Caco-2 (cell line): Measurements from ENCODE around the gene SLC6A20. TPM values are rescaled to one million over a fixed set of nuclear protein-coding genes. Genes with fewer than 3 reads are reported as not detected.
A peak's percentile ranks its signal among the peaks of the same experiment; 100 is the strongest.

ENCODE experiments used
- BruUV-seq: library from RNA; stranded (reverse); fragments of 400-500 nt; replicated peaks from 2 replicates; lab custom pipeline; 2021; lab: Mats Ljungman, UMichigan
- CTCF ChIA-PET: fragments of 300-600 bp; sonication (Branson Sonifier 250); formaldehyde crosslinking; loops from one replicate; lab custom pipeline; 2022; ENCODE audit warnings: antibody characterized with exemption; lab: Charles Lee
- POLR2A ChIA-PET: fragments of 300-600 bp; sonication (Branson Sonifier 250); formaldehyde crosslinking; loops from one replicate; lab custom pipeline; 2022; ENCODE audit warnings: antibody characterized with exemption; lab: Charles Lee
- DNase-seq, 2 experiments: peaks; one replicate each; pipeline versions ENCODE4 v3.0.0 to v3.0.0-alpha.2; 2020 to 2022
- H3K27me3 ChIP-seq: replicated peaks from 2 replicates; pipeline ENCODE4 v1.6.0; 2011; ENCODE audit warnings: low read length; ENCODE audit not compliant: control insufficient read depth, insufficient read depth
- H3K36me3 ChIP-seq: 2 replicates; pipeline ENCODE4 v1.5.1; 2011; ENCODE audit warnings: low read length; ENCODE audit not compliant: control insufficient read depth, insufficient read depth
- H3K4me1 ChIP-seq: fragments of 250-450 bp; sonication (Bioruptor Pico); 2 replicates; pipeline ENCODE4 v1.5.1; 2020; ENCODE audit warnings: mild to moderate bottlenecking
- H3K4me3 ChIP-seq: 2 replicates; pipeline ENCODE4 v1.5.1; 2011; ENCODE audit warnings: low read depth, mild to moderate bottlenecking, control low read depth, low read length
- H3K9me3 ChIP-seq: fragments of 250-450 bp; sonication (Bioruptor Pico); 2 replicates; pipeline ENCODE4 v1.5.1; 2020; ENCODE audit warnings: mild to moderate bottlenecking, moderate library complexity
- H3K27ac Mint-ChIP-seq: one replicate; pipeline ENCODE4 v1.8.0; 2022; ENCODE audit warnings: mixed read lengths; ENCODE audit not compliant: unreplicated experiment
- H3K27me3 Mint-ChIP-seq: one replicate; pipeline ENCODE4 v1.8.0; 2022; ENCODE audit warnings: mixed read lengths; ENCODE audit not compliant: insufficient read depth, unreplicated experiment
- H3K36me3 Mint-ChIP-seq: one replicate; pipeline ENCODE4 v1.8.0; 2022; ENCODE audit warnings: mild to moderate bottlenecking, mixed read lengths; ENCODE audit not compliant: insufficient read depth, unreplicated experiment
- H3K4me1 Mint-ChIP-seq: one replicate; pipeline ENCODE4 v1.8.0; 2022; ENCODE audit warnings: low read depth, mixed read lengths; ENCODE audit not compliant: unreplicated experiment
- H3K4me3 Mint-ChIP-seq: one replicate; pipeline ENCODE4 v1.8.0; 2022; ENCODE audit warnings: mild to moderate bottlenecking, moderate library complexity, mixed read lengths; ENCODE audit not compliant: unreplicated experiment
- H3K9me3 Mint-ChIP-seq: one replicate; pipeline ENCODE4 v1.8.0; 2022; ENCODE audit warnings: mixed read lengths; ENCODE audit not compliant: unreplicated experiment
- intact Hi-C: fragments of 100-400 bp; cut with micrococcal nuclease; formaldehyde crosslinking; loops from one replicate; pipeline ENCODE4 v1.10.0; 2022; ENCODE audit not compliant: unreplicated experiment
- total RNA-seq: library from RNA; stranded (reverse); gene quantifications from 2 replicates; pipeline ENCODE4 v1.2.3, GENCODE V29; 2022
- TF ChIP-seq, protein P1 (sequence below), 2 experiments: fragments of 200-600 bp in 1 of 2; IDR thresholded peaks; 1 replicate in 1 of 2; 2 replicates in 1 of 2; pipeline versions ENCODE4 v1.5.1 to v1.8.0; 2011 to 2022; ENCODE audit warnings: antibody characterized with exemption in 1 of 2, control low read depth in 1 of 2, inconsistent platforms in 1 of 2, low read depth in 1 of 2, low read length in 1 of 2, mild to moderate bottlenecking in 1 of 2, moderate library complexity in 1 of 2; ENCODE audit not compliant: insufficient read depth in 1 of 2, severe bottlenecking in 1 of 2, unreplicated experiment in 1 of 2

The SLC6A20 gene
- total RNA-seq, 1 experiment from 2014 or later = 0.39 TPM

GRCh38 chr3:45781271-45781670 lies 15.1 kb downstream of the SLC6A20 start:
- Histone ChIP-seq H3K9me3 (no peaks in the 10 kb centered on the region), H3K36me3 (no peaks in the 10 kb centered on the region), H3K4me3 (no peak overlapping the region), H3K27me3 (no peaks in the 10 kb centered on the region), H3K4me1 (no peaks in the 10 kb centered on the region)
- DNase-seq = peak in 1 of 2 experiments; percentile 16
- Mint-ChIP-seq H3K27me3 (no peaks in the 10 kb centered on the region), H3K4me1 (no peaks in the 10 kb centered on the region), H3K36me3 (no peaks in the 10 kb centered on the region), H3K9me3 (no peaks in the 10 kb centered on the region), H3K4me3 (no peak overlapping the region), H3K27ac (no peak overlapping the region)
- BruUV-seq = no TSS peak
- intact Hi-C loops = no loop called here
- ChIA-PET CTCF (no interaction called here), POLR2A (no interaction called here)
- TF ChIP-seq, protein P1, sequence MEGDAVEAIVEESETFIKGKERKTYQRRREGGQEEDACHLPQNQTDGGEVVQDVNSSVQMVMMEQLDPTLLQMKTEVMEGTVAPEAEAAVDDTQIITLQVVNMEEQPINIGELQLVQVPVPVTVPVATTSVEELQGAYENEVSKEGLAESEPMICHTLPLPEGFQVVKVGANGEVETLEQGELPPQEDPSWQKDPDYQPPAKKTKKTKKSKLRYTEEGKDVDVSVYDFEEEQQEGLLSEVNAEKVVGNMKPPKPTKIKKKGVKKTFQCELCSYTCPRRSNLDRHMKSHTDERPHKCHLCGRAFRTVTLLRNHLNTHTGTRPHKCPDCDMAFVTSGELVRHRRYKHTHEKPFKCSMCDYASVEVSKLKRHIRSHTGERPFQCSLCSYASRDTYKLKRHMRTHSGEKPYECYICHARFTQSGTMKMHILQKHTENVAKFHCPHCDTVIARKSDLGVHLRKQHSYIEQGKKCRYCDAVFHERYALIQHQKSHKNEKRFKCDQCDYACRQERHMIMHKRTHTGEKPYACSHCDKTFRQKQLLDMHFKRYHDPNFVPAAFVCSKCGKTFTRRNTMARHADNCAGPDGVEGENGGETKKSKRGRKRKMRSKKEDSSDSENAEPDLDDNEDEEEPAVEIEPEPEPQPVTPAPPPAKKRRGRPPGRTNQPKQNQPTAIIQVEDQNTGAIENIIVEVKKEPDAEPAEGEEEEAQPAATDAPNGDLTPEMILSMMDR (IDR thresholded peaks at IDR 0.05; ENCODE audit: insufficient read depth in 1 of 2, low read depth in 1 of 2, low read length in 1 of 2, severe bottlenecking in 1 of 2, unreplicated experiment in 1 of 2) = no peak

GRCh38 chr3:45779746-45780735 lies 16.3 kb downstream of the SLC6A20 start:
- intact Hi-C loops = no loop called here
- Mint-ChIP-seq H3K27me3 (no peaks in the 10 kb centered on the region), H3K4me1 (no peaks in the 10 kb centered on the region), H3K36me3 (no peaks in the 10 kb centered on the region), H3K9me3 (no peaks in the 10 kb centered on the region), H3K27ac (no peak overlapping the region), H3K4me3 (no peak overlapping the region)
- BruUV-seq = no TSS peak
- no peaks in the 10 kb centered on the region for H3K27me3 ChIP-seq
- POLR2A ChIA-PET = no interaction called here
- CTCF ChIA-PET = no interaction called here
- no peaks in the 10 kb centered on the region for H3K4me1 ChIP-seq
- peak in 1 of 2 experiments; percentile 17 for DNase-seq
- no peak overlapping the region for H3K4me3 ChIP-seq
- H3K36me3 ChIP-seq = no peaks in the 10 kb centered on the region
- no peaks in the 10 kb centered on the region for H3K9me3 ChIP-seq
- TF ChIP-seq, protein P1 (IDR thresholded peaks at IDR 0.05; ENCODE audit: insufficient read depth in 1 of 2, low read depth in 1 of 2, low read length in 1 of 2, severe bottlenecking in 1 of 2, unreplicated experiment in 1 of 2) = no peak

DNA sequence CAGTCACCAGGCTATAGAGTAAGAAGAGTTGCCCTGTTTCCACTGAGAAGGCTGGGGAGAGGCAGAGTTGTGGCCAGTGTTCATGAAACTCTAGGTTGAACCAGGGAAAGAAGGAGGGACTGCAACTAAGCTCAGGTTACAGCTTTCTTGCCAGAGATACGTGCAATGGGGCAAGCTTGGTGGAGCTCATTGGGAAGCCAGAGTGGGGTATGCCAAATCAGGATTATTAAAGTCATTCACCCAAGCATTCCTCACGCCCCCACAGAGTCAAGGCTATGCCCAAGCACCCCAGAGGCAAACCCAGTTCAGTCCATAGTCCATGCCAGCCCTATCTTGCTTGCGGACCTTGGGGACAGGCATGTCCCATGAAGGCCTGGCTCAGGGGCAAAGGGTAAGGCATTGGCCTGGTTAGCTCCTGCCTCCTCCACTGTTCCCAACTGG lies 17.6 kb downstream of the SLC6A20 start:
- peaks cover 9% of the 10 kb centered on the region for H3K4me1 ChIP-seq
- no peak overlapping the region for H3K4me3 ChIP-seq
- H3K4me3 Mint-ChIP-seq = no peak overlapping the region
- peak in 1 of 2 experiments; percentile 21 for DNase-seq
- intact Hi-C loops = no loop called here
- no peaks in the 10 kb centered on the region for H3K9me3 ChIP-seq
- H3K27me3 ChIP-seq = no peaks in the 10 kb centered on the region
- no peaks in the 10 kb centered on the region for H3K36me3 ChIP-seq
- ChIA-PET CTCF (no interaction called here), POLR2A (no interaction called here)
- no peak overlapping the region for H3K27ac Mint-ChIP-seq
- H3K27me3 Mint-ChIP-seq = no peaks in the 10 kb centered on the region
- no TSS peak for BruUV-seq
- TF ChIP-seq, protein P1 (IDR thresholded peaks at IDR 0.05; ENCODE audit: insufficient read depth in 1 of 2, low read depth in 1 of 2, low read length in 1 of 2, severe bottlenecking in 1 of 2, unreplicated experiment in 1 of 2) = no peak
- peaks cover 5% of the 10 kb centered on the region for H3K4me1 Mint-ChIP-seq
- no peaks in the 10 kb centered on the region for H3K9me3 Mint-ChIP-seq
- H3K36me3 Mint-ChIP-seq = no peaks in the 10 kb centered on the region
